GM23248 (cell line): Measurements from ENCODE around the gene ATP8A2. TPM values are rescaled to one million over a fixed set of nuclear protein-coding genes. Genes with fewer than 3 reads are reported as not detected.

ENCODE experiments used
- DNase-seq: peaks from one replicate; pipeline ENCODE4 v3.0.0-alpha.2; 2015
- H2AFZ ChIP-seq: fragments of 200-600 bp; sonication (generic); 2 replicates; pipeline ENCODE4 v1.6.1; 2016; ENCODE audit warnings: antibody characterized with exemption
- H3F3A ChIP-seq: fragments of 200-600 bp; sonication (generic); 2 replicates; pipeline ENCODE4 v1.6.1; 2016; ENCODE audit warnings: mild to moderate bottlenecking, antibody characterized with exemption, mixed run types; ENCODE audit not compliant: insufficient read depth
- H3K27ac ChIP-seq: fragments of 200-600 bp; sonication (generic); 2 replicates; pipeline ENCODE4 v1.5.1; 2016; ENCODE audit warnings: mild to moderate bottlenecking
- H3K27me3 ChIP-seq: fragments of 200-600 bp; sonication (generic); replicated peaks from 2 replicates; pipeline ENCODE4 v1.6.1; 2016; ENCODE audit warnings: mild to moderate bottlenecking; ENCODE audit not compliant: insufficient read depth
- H3K36me3 ChIP-seq: fragments of 200-600 bp; sonication (generic); 2 replicates; pipeline ENCODE4 v1.6.1; 2016; ENCODE audit warnings: low read depth, mild to moderate bottlenecking
- H3K4me1 ChIP-seq: fragments of 200-600 bp; sonication (generic); 2 replicates; pipeline ENCODE4 v1.6.1; 2016; ENCODE audit warnings: mild to moderate bottlenecking; ENCODE audit not compliant: insufficient read depth
- H3K4me2 ChIP-seq: fragments of 200-600 bp; sonication (generic); one replicate; pipeline ENCODE4 v1.6.1; 2016; ENCODE audit warnings: mild to moderate bottlenecking; ENCODE audit not compliant: unreplicated experiment
- H3K4me3 ChIP-seq: fragments of 200-600 bp; sonication (generic); 2 replicates; pipeline ENCODE4 v1.5.1; 2016; ENCODE audit warnings: mild to moderate bottlenecking
- H3K79me2 ChIP-seq: fragments of 200-600 bp; sonication (generic); 2 replicates; pipeline ENCODE4 v1.6.1; 2016; ENCODE audit warnings: mild to moderate bottlenecking; ENCODE audit not compliant: insufficient read depth
- H3K9ac ChIP-seq: fragments of 200-600 bp; sonication (generic); 2 replicates; pipeline ENCODE4 v1.6.1; 2016; ENCODE audit warnings: mild to moderate bottlenecking
- H3K9me2 ChIP-seq: fragments of 200-600 bp; sonication (generic); 2 replicates; pipeline ENCODE4 v1.6.1; 2016; ENCODE audit warnings: mixed run types, mild to moderate bottlenecking, moderate library complexity; ENCODE audit not compliant: insufficient read depth
- H3K9me3 ChIP-seq: fragments of 200-600 bp; sonication (generic); one replicate; pipeline ENCODE4 v1.6.1; 2017; ENCODE audit warnings: low read depth
- H4K20me1 ChIP-seq: fragments of 200-600 bp; sonication (generic); 2 replicates; pipeline ENCODE4 v1.6.0; 2016; ENCODE audit not compliant: insufficient read depth
- EZH2 ChIP-seq: fragments of 200-600 bp; sonication (generic); IDR thresholded peaks from 2 replicates; pipeline ENCODE4 v1.6.1; 2018; ENCODE audit warnings: antibody characterized with exemption, mild to moderate bottlenecking; ENCODE audit not compliant: insufficient read depth, poor library complexity, severe bottlenecking
- EZH2phosphoT487 ChIP-seq: fragments of 200-600 bp; sonication (generic); IDR thresholded peaks from 2 replicates; pipeline ENCODE4 v1.6.1; 2018; ENCODE audit warnings: antibody characterized with exemption, moderate library complexity, mild to moderate bottlenecking, low read depth; ENCODE audit not compliant: insufficient read depth
- WGBS, 2 experiments: methylation state at CpG; one replicate each; pipeline ENCODE4 v1.1.6; 2015 to 2017; ENCODE audit warnings: low lambda C conversion rate in 2 of 2, low coverage in 1 of 2; ENCODE audit errors: missing lambda C conversion rate in 2 of 2; 5-methylcytosine and 5-hydroxymethylcytosine counted together
- in situ Hi-C: fragments of 300-500 bp; cut with MboI; formaldehyde crosslinking; loops from 2 replicates; pipeline ENCODE4 v1.15.0; 2020
- polyA plus RNA-seq: library from polyadenylated mRNA; unstranded; fragments of >200 nt; fragmentation: Nextera tagmentation; extraction: Ambion mirVana; gene quantifications from 2 replicates; pipeline ENCODE4 v1.2.1, GENCODE V29; 2016
- total RNA-seq: library from RNA; depleted of rRNA; stranded (reverse); fragments of >200 nt; shearing (Covaris generic); gene quantifications from 2 replicates; pipeline ENCODE4 v1.2.3, GENCODE V29; 2014

Gene ATP8A2
- total and polyA plus RNA-seq, 2 experiments from 2014 or later = under 0.01 to 0.05 TPM

- H3K4me2 ChIP-seq = no peak overlapping the region
- H3K79me2 ChIP-seq = no peaks in the 10 kb centered on the region
- no peak for TF ChIP-seq EZH2
- TF ChIP-seq EZH2phosphoT487 = no peak
- WGBS, 2 experiments = 16 to 24% methylated on average over 1 of the region's 1 CpG
- H3F3A ChIP-seq = no peaks in the 10 kb centered on the region
- in situ Hi-C loops = no loop called here
- no peaks in the 10 kb centered on the region for H3K9me3 ChIP-seq
- H3K9ac ChIP-seq = no peak overlapping the region
- no peak overlapping the region for H2AFZ ChIP-seq
- H3K4me3 ChIP-seq = no peak overlapping the region
- no peaks in the 10 kb centered on the region for H4K20me1 ChIP-seq
- H3K9me2 ChIP-seq = no peaks in the 10 kb centered on the region
- H3K27ac ChIP-seq = no peak overlapping the region
- no peaks in the 10 kb centered on the region for H3K4me1 ChIP-seq
- DNase-seq = no peak
- H3K27me3 ChIP-seq = no peaks in the 10 kb centered on the region
- no peaks in the 10 kb centered on the region for H3K36me3 ChIP-seq
These were observed 277.3 kb downstream of the ATP8A2 start for GRCh38 chr13:25649001-25649633.

GRCh38 chr13:25652764-25653163 lies 281.0 kb downstream of the ATP8A2 start:
- in situ Hi-C loops = no loop called here
- no peaks in the 10 kb centered on the region for H3K79me2 ChIP-seq
- WGBS, 2 experiments = 10 to 14% methylated on average over 2 of the region's 2 CpGs
- no peaks in the 10 kb centered on the region for H3K4me1 ChIP-seq
- no peak overlapping the region for H3K4me3 ChIP-seq
- H2AFZ ChIP-seq = no peak overlapping the region
- H3F3A ChIP-seq = no peaks in the 10 kb centered on the region
- H3K36me3 ChIP-seq = no peaks in the 10 kb centered on the region
- H3K9me2 ChIP-seq = no peaks in the 10 kb centered on the region
- H3K27ac ChIP-seq = no peak overlapping the region
- no peak for DNase-seq
- no peaks in the 10 kb centered on the region for H4K20me1 ChIP-seq
- H3K9me3 ChIP-seq = no peaks in the 10 kb centered on the region
- H3K9ac ChIP-seq = no peak overlapping the region
- TF ChIP-seq EZH2phosphoT487 = no peak
- H3K27me3 ChIP-seq = no peaks in the 10 kb centered on the region
- H3K4me2 ChIP-seq = no peak overlapping the region

GRCh38 chr13:25654322-25654721 lies 282.5 kb downstream of the ATP8A2 start:
- TF ChIP-seq EZH2phosphoT487 (no peak), EZH2 (no peak)
- Histone ChIP-seq H3K4me2 (no peak overlapping the region), H3K4me3 (no peak overlapping the region), H3K79me2 (no peaks in the 10 kb centered on the region), H3K9me3 (no peaks in the 10 kb centered on the region), H3K4me1 (no peaks in the 10 kb centered on the region), H3K27ac (no peak overlapping the region), H2AFZ (no peak overlapping the region), H3K36me3 (no peaks in the 10 kb centered on the region), H3K27me3 (no peaks in the 10 kb centered on the region), H3K9ac (no peak overlapping the region), H3K9me2 (no peaks in the 10 kb centered on the region), H3F3A (no peaks in the 10 kb centered on the region), H4K20me1 (no peaks in the 10 kb centered on the region)
- no peak for DNase-seq
- WGBS, 2 experiments = 27 to 28% methylated on average over 4 of the region's 4 CpGs
- in situ Hi-C loops = no loop called here

- no peak overlapping the region for H3K9ac ChIP-seq
- H3K9me2 ChIP-seq = no peaks in the 10 kb centered on the region
- H3K4me3 ChIP-seq = no peak overlapping the region
- no peaks in the 10 kb centered on the region for H3K36me3 ChIP-seq
- TF ChIP-seq EZH2 = no peak
- TF ChIP-seq EZH2phosphoT487 = no peak
- no peaks in the 10 kb centered on the region for H3F3A ChIP-seq
- H3K27ac ChIP-seq = no peak overlapping the region
- H3K9me3 ChIP-seq = no peaks in the 10 kb centered on the region
- H3K4me2 ChIP-seq = no peak overlapping the region
- H3K79me2 ChIP-seq = no peaks in the 10 kb centered on the region
- H2AFZ ChIP-seq = no peak overlapping the region
- no peak for DNase-seq
- in situ Hi-C loops = no loop called here
- no peaks in the 10 kb centered on the region for H4K20me1 ChIP-seq
- 8 to 11% methylated on average over 3 of the region's 3 CpGs for WGBS, 2 experiments
- no peaks in the 10 kb centered on the region for H3K4me1 ChIP-seq
- H3K27me3 ChIP-seq = no peaks in the 10 kb centered on the region
These were observed 285.4 kb downstream of the ATP8A2 start for GRCh38 chr13:25657157-25657556.
